HUES64 (cell line): Measurements from ENCODE around the gene ARL8B.

Experiments
- H3K27ac ChIP-seq: 2 replicates; pipeline ENCODE4 v1.7.0; 2013; ENCODE audit warnings: low read depth, low read length, inconsistent platforms
- H3K27me3 ChIP-seq: 2 replicates; pipeline ENCODE4 v1.6.1; 2013; ENCODE audit warnings: mild to moderate bottlenecking, low read length; ENCODE audit not compliant: insufficient read depth
- H3K36me3 ChIP-seq: 2 replicates; pipeline ENCODE4 v1.6.1; 2013; ENCODE audit warnings: mild to moderate bottlenecking, low read length; ENCODE audit not compliant: insufficient read depth
- H3K4me1 ChIP-seq: 2 replicates; pipeline ENCODE4 v1.6.1; 2013; ENCODE audit warnings: mild to moderate bottlenecking, low read length, moderate library complexity; ENCODE audit not compliant: insufficient read depth
- H3K4me3 ChIP-seq: 2 replicates; pipeline ENCODE4 v1.5.1; 2013; ENCODE audit warnings: mild to moderate bottlenecking, low read length, moderate library complexity
- H3K9ac ChIP-seq: 2 replicates; pipeline ENCODE4 v1.6.1; 2013; ENCODE audit warnings: mild to moderate bottlenecking, low read depth, low read length
- H3K9me3 ChIP-seq: 2 replicates; pipeline ENCODE4 v1.6.1; 2013; ENCODE audit warnings: low read depth, low read length; ENCODE audit not compliant: insufficient read depth
- WGBS: fragments of 150-250, 120-280 bp; methylation state at CpG from one replicate; pipeline ENCODE4 v1.1.7; 2013; ENCODE audit warnings: missing lambda C conversion rate; 5-methylcytosine and 5-hydroxymethylcytosine counted together

The ARL8B gene

DNA sequence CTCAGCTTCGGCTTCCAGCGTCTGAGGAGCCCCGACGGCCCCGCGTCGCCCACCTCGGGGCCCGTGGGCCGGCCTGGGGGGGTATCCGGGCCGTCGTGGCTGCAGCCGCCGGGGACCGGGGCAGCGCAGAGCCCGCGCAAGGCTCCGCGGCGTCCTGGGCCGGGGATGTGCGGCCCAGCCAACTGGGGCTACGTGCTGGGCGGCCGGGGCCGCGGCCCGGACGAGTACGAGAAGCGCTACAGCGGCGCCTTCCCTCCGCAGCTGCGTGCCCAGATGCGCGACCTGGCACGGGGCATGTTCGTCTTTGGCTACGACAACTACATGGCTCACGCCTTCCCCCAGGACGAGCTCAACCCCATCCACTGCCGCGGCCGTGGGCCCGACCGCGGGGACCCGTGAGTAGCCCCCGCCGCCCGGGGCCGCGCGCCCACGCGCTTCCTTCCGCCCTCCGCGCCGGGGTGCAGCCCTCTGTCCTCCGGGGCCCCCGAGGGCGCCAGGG, 65.9 kb downstream of the ARL8B start:
- Histone ChIP-seq H3K4me3 (peak overlapping the region; percentile 94), H3K27me3 (peaks cover 7% of the 10 kb centered on the region; the same call in 1 of the 2 replicates), H3K27ac (peak overlapping the region; percentile 79), H3K9me3 (no peaks in the 10 kb centered on the region), H3K9ac (peak overlapping the region; percentile 93), H3K36me3 (no peaks in the 10 kb centered on the region), H3K4me1 (peaks cover 8% of the 10 kb centered on the region)
- WGBS, result under 1% methylated on average over 66 of the region's 66 CpGs

DNA sequence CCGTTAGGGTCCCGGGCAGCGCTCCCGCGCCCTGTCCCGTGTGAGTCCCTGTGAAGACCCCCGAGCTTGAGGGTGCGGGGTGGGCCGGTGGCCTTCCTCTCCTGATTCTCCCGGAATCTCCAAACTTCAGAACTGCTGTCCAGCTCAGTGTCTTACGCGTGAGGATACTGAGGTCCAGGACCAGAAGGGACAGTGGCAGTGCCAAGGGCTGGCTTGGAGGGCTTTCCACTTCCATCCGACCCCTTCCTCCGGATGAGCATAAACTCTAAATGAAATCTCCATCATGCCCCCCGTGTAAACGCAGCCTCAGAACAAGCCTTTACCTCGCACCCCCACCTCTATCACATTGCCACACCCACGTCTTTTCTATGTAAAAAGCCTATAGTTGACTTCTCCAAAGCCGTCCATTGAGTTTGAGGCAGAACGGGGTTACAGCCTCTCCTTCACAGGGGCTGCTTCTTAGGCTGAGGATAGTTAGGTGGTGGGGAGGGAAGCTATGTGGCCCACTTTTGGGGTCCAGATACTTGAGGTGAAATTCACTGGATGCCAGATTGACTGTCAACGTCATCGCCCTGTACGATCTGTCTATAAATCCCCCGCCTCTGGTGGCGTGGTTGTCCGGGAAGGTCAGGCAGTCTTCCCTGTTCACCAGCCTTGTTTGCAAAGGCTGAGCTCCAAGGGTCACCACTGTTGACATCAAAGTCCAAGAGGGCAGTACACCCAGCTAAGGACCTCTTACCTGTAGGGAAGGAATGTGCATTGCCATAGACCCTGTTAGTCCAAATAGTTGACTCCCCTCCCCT, 66.5 kb downstream of the ARL8B start:
- Histone ChIP-seq H3K27ac (no peak overlapping the region), H3K9ac (peak overlapping the region; percentile 93), H3K27me3 (peaks cover 7% of the 10 kb centered on the region; the same call in 1 of the 2 replicates), H3K4me3 (peak overlapping the region; percentile 94), H3K36me3 (no peaks in the 10 kb centered on the region), H3K9me3 (no peaks in the 10 kb centered on the region), H3K4me1 (peaks cover 8% of the 10 kb centered on the region)
- WGBS, result 11% methylated on average over 26 of the region's 26 CpGs

DNA sequence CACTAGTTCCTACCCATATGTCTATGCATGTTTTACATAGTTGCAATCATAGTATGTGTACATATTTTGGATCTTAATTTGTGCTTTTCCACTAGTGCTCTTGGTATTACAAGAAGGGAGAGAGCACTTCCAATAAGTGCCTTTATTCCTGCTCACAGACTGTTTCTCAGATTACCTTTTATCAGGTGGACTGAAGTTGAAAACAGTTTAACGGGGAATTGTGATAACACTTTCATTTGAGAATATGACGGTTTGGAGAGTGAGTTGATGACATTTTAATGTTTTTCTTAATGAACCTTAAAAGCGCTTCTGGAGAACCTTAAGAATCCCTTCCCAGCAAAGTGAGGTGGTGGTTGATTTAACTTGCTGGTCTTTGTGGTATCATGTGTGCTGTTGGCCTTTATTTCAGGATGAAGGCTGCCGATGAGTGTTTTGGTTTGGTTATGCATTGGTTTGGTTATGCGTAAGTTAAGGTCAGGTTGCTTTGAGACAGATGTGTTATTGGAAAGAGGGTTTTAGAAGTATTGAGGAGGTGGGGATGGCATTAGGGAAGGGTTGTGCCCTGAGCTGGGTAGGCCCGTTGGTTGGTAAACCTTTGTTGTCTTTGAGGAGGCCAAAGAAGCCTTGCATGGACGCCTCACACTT, 68.2 kb downstream of the ARL8B start:
- peaks cover 7% of the 10 kb centered on the region; the same call in 1 of the 2 replicates for H3K36me3 ChIP-seq
- no peaks in the 10 kb centered on the region for H3K9me3 ChIP-seq
- WGBS, result 76% methylated on average over 7 of the region's 7 CpGs
- H3K4me3 ChIP-seq, result no peak overlapping the region
- H3K27ac ChIP-seq, result no peak overlapping the region
- H3K9ac ChIP-seq, result no peak overlapping the region
- peaks cover 7% of the 10 kb centered on the region; the same call in 1 of the 2 replicates for H3K27me3 ChIP-seq
- peaks cover 8% of the 10 kb centered on the region for H3K4me1 ChIP-seq

DNA sequence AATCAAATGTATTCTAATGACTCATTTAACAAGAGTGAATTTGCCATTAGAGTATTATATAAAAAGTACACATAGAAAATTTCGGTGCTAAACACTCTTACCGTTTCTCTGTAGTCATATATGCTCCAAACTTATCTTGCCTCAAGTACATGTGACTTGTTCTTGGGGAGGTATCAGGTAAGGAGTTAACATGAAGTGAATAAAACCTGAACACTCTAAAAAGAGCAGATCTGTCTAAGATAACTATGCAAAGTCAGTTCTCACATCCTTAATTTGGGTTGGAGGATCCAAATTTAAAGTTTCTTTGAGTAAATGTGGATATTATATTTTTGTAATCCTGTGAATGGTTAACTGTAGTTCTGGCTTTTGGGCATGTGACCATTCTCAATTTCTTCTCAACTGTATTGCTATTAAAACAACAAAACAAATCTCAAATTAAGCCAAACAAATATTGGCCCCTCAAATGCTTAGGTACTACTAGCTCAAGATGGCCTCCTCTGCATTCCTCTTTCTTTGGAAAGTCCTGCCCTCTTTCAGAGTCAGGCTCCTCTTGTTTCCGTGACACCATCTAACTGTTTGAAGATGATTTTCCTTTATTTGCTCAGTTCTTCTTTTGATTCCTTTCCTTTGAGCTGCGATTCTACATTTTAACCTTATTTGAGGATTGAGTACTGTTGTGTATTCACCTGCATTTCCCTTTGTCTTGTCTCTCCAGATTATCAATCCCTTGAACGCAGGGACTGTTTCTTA, 69.6 kb downstream of the ARL8B start:
- Histone ChIP-seq H3K9me3 (no peaks in the 10 kb centered on the region), H3K27me3 (peaks cover 7% of the 10 kb centered on the region; the same call in 1 of the 2 replicates), H3K9ac (no peak overlapping the region), H3K4me3 (no peak overlapping the region), H3K4me1 (peaks cover 11% of the 10 kb centered on the region), H3K36me3 (peaks cover 7% of the 10 kb centered on the region; the same call in 1 of the 2 replicates), H3K27ac (no peak overlapping the region)
- 91% methylated on average over 2 of the region's 5 CpGs for WGBS

DNA sequence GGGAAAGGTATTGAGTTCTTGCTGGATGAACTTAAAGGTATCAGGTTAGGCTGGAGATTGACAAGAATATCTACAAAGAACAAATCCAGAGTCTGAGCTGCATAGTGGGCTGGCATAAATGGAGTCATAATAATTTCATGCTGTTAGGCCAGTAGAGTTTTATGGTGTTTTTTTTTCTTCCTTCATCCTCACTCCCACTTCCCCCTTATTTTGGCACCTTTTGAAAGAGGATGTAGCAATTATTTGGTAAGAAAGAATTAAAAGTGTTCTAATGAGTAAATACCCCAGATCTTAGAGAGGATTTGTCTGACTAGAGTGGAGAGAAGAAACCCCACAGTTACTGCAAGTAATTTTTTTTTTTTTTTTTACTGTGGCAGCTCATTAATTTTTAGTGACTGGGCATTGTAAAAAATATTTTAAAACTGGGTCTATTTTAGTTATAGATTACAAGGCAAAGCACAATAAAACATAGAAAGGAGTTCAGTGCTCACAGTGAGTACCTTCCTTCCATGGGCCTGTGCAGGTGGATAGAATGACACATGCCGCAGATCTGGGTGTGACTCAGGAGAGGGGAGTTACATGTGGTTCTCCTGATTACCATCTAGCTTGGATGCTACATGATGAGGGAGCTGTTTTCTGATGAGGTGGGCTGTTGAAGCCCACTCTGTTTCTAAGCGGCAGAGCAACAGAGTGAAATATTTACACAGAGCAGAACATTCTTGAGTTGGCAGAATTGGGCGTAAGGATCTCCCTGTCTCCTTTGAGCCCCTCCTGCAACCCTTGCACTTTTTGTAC, 70.7 kb downstream of the ARL8B start:
- no peaks in the 10 kb centered on the region for H3K9me3 ChIP-seq
- H3K36me3 ChIP-seq, result peaks cover 7% of the 10 kb centered on the region; the same call in 1 of the 2 replicates
- peaks cover 20% of the 10 kb centered on the region for H3K4me1 ChIP-seq
- H3K27ac ChIP-seq, result no peak overlapping the region
- no peak overlapping the region for H3K4me3 ChIP-seq
- peaks cover 7% of the 10 kb centered on the region; the same call in 1 of the 2 replicates for H3K27me3 ChIP-seq
- H3K9ac ChIP-seq, result no peak overlapping the region
- 95% methylated on average over 3 of the region's 3 CpGs for WGBS

DNA sequence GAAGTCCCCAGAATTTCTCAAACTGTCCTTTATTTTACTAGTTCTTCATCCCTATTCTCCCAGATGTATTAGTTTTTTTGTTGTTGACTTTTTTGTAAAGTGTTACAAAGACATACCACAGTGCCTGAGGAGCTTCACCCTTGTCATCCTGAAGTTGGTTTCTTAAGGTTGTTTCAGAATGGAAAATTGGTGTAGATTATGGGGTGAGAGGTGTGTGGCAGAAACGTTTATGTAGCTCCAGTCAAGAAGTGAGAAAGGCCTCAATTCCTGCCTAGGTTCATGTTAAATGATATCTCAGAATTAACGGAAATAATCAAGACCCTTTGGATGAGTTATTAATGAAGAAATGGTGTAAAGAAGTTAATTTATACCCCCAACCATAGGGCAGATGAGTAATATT, 72.2 kb downstream of the ARL8B start:
- Histone ChIP-seq H3K9me3 (no peaks in the 10 kb centered on the region), H3K27me3 (no peaks in the 10 kb centered on the region), H3K27ac (no peak overlapping the region), H3K4me1 (peaks cover 26% of the 10 kb centered on the region), H3K36me3 (peaks cover 9% of the 10 kb centered on the region), H3K9ac (no peak overlapping the region), H3K4me3 (no peak overlapping the region)
- 89% methylated on average over 2 of the region's 2 CpGs for WGBS

DNA sequence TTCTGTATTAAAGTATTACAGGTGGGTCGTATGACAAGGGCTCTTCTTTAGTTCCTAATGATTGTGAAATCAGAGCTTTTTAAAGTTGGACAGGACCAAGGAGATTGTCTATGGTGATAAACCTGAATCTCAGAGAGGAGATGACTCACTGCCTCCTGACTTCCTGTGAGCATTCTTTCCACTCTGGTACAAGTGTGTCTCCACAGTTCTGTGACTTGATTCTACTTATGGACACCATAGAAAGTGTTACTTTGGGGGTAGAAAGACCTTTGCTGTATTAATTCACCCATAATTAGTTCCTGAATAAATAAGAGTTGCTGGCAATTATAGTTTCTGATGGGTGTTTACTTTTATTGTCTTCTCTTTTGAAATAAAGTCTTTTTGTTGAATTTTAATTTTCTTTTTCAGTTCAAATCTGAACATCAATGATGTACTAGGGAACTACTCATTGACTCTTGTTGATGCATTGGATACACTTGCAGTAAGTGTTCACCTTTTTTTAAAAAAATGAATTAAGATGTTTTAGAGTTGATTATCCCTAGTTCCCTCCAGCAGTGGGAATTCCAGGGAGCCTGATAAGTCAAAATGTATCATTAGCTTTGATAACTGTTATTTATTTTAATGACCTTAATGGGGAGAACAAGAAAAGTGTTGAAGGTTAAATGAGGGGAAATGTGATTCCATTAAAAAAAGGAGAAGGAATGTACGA, 72.9 kb downstream of the ARL8B start:
- Histone ChIP-seq H3K27me3 (no peaks in the 10 kb centered on the region), H3K9ac (no peak overlapping the region), H3K4me1 (peaks cover 26% of the 10 kb centered on the region), H3K27ac (no peak overlapping the region), H3K9me3 (no peaks in the 10 kb centered on the region), H3K4me3 (no peak overlapping the region), H3K36me3 (peaks cover 13% of the 10 kb centered on the region)
- WGBS, result 85% methylated on average over 1 of the region's 2 CpGs

DNA sequence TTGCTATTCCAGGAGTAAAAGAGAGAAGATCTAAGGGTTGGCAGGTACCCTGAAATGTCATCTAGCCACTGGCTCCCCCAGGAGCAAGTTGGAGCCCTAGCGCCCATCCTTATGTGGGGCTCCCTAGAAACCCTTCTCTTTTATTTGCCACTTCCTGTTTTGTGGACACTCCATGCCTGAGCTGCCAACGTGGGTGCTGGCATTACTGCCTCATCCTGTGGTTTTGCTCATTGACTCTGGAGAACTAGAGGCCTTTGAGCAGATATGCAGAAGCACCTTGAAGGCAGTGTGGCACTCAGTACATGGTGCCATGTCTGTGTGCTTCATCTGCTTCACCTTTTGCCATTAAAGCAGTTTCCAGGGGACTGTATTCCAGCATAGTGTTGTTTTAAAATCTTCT, 73.5 kb downstream of the ARL8B start:
- 82% methylated on average over 2 of the region's 2 CpGs for WGBS
- no peak overlapping the region for H3K27ac ChIP-seq
- peaks cover 26% of the 10 kb centered on the region for H3K4me1 ChIP-seq
- no peaks in the 10 kb centered on the region for H3K27me3 ChIP-seq
- H3K4me3 ChIP-seq, result no peak overlapping the region
- no peak overlapping the region for H3K9ac ChIP-seq
- H3K36me3 ChIP-seq, result peaks cover 20% of the 10 kb centered on the region
- H3K9me3 ChIP-seq, result no peaks in the 10 kb centered on the region

DNA sequence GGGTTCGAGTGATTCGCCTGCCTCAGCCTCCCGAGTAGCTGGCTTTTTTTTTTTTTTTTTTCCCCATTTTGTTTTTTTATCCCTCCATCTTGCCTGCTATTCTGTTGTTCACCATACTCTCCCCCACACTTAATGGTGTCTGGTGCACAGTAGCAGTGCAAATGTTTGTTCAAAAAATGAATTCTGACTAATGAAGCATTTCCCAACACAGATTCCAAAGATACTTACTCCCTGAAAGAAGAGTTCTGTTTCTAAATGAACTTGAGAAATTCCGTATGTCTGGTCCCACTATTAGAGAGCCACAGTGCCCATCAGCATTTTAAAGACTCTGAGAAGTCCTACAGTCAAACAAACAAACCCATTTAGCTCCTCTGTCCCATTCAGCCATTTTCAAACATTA, 74.9 kb downstream of the ARL8B start:
- Histone ChIP-seq H3K4me3 (no peak overlapping the region), H3K36me3 (peaks cover 28% of the 10 kb centered on the region), H3K9me3 (no peaks in the 10 kb centered on the region), H3K27ac (peak overlapping the region; percentile 73), H3K4me1 (peaks cover 23% of the 10 kb centered on the region), H3K27me3 (no peaks in the 10 kb centered on the region), H3K9ac (peak overlapping the region; percentile 63)
- WGBS, result 91% methylated on average over 4 of the region's 4 CpGs
